NCI-H748 (cell line): ENCODE results near the gene LAPTM5.
"Not testable (repeated sequence)": the region's sequence is repeated elsewhere in the genome, so short reads cannot be mapped to it uniquely, and the experiment has no call there.

ENCODE experiments used
- DNase-seq: peaks from one replicate; lab custom pipeline; 2025; ENCODE audit not compliant: unreplicated experiment; lab: John Stamatoyannopoulos, UW

Gene LAPTM5

GRCh38 chr1:30757352-30758120 lies at the start of gene LAPTM5:
TSS of gene LAPTM5 (minus strand) at chr1:30757774. CDS start at chr1:30757745, 29 bp downstream.
- DNase-seq, result no peak

- DNase-seq, result no peak
Observed at GRCh38 chr1:30806381-30807317, 49.1 kb upstream of the LAPTM5 start.

GRCh38 chr1:30805304-30806003 lies 47.9 kb upstream of the LAPTM5 start:
- no peak for DNase-seq

GRCh38 chr1:30804822-30805221 lies 47.2 kb upstream of the LAPTM5 start:
- no peak for DNase-seq

GRCh38 chr1:30804352-30804751 lies 46.8 kb upstream of the LAPTM5 start:
- no peak for DNase-seq

GRCh38 chr1:30803562-30803961 lies 46.0 kb upstream of the LAPTM5 start:
- DNase-seq, result no peak

GRCh38 chr1:30801771-30802198 lies 44.2 kb upstream of the LAPTM5 start:
- DNase-seq, result peak; percentile 61

GRCh38 chr1:30799233-30799511 lies 41.6 kb upstream of the LAPTM5 start:
- no peak for DNase-seq

GRCh38 chr1:30798389-30799232 lies 41.0 kb upstream of the LAPTM5 start:
- DNase-seq, result no peak

GRCh38 chr1:30795026-30795425 lies 37.5 kb upstream of the LAPTM5 start:
- DNase-seq, result no peak

- no peak for DNase-seq
Observed at GRCh38 chr1:30794260-30794659, 36.7 kb upstream of the LAPTM5 start.

- no peak for DNase-seq
Observed at GRCh38 chr1:30793209-30793608, 35.6 kb upstream of the LAPTM5 start.

GRCh38 chr1:30791868-30792267 lies 34.3 kb upstream of the LAPTM5 start:
- DNase-seq, result no peak

- no peak for DNase-seq
Observed at GRCh38 chr1:30790850-30791778, 33.5 kb upstream of the LAPTM5 start.

GRCh38 chr1:30790256-30790525 lies 32.6 kb upstream of the LAPTM5 start:
- not testable (repeated sequence) for DNase-seq

- DNase-seq, result no peak
Observed at GRCh38 chr1:30789388-30790255, 32.0 kb upstream of the LAPTM5 start.

- no peak for DNase-seq
Observed at GRCh38 chr1:30788580-30789387, 31.2 kb upstream of the LAPTM5 start.

GRCh38 chr1:30787856-30788495 lies 30.4 kb upstream of the LAPTM5 start:
- DNase-seq, result no peak
